ENCODE measurements around the gene RPL37A.

RPL37A gene

GRCh38 chr2:216491793-216492596, 6.6 kb upstream of the RPL37A start:
- no peak for DNase-seq

GRCh38 chr2:216492597-216493333, 5.9 kb upstream of the RPL37A start:
- no peak for DNase-seq

DNA sequence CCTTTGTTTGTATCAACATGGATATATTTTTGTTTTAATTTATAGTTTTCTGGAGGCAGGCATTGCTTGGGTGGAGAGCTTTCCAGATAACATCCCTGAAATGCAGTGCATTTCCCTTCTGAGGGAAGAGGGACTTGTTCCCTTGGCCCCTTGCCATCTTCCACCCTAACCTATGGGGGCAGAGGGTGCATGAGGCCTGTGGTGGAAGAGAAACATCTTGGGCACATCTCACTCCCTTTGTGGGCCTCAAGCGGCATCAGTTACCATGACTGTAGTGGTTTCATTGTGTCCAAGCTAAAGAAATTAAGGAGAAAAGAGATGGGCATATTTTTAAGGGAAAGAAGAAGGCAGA, 5.3 kb upstream of the RPL37A start:
- no peak for DNase-seq

DNA sequence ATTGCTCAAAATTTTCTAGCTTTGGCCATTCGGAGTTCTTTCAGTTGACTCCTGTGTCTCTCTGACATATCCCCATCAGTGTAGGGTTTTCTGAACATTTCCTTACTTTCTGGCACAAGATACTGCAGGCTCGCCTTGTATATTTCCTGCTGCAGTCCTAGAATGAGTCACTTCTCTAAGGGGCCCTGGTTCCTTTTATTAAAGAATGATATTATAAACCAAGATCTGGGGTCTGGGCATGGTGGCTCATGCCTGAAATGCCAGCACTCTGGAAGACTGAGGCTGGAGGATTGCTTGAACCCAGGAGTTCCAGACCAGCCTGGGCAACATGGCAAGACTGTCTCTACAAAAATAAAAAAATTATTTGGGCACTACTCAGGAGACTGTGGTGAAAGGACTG, 3.0 kb upstream of the RPL37A start:
- DNase-seq = no peak

DNA sequence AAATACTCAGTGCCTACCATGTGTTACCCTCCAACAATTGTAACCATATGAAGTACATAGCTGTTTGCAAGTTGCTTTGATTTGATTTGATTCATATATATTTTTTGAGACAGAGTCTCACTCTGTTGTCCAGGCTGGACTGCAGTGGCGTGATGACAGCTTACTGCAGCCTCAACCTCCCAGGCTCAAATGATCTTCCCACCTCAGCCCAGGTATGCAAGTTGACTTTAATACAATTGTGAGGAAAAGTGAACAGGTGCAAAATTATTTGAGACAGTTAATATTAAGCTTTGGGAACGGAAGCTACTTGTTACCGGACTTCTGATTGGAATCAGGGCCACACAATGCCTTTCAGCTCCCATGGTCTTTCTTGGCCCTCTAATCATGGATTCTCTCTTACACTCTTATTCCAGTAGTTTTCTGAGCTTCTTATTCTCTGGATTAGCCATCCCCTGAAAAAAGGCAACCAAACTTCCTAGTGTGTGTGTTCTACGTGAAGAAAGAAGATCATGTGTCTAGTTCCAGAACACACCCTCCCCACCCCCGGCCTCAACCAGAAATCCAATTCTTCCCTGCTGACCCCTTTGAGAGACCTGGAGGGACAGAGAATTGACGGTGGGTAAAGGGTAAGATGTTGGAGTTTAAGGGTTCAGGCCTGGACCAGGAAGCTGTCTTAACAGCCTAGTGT, 1.1 kb upstream of the RPL37A start:
- DNase-seq = no peak

DNA sequence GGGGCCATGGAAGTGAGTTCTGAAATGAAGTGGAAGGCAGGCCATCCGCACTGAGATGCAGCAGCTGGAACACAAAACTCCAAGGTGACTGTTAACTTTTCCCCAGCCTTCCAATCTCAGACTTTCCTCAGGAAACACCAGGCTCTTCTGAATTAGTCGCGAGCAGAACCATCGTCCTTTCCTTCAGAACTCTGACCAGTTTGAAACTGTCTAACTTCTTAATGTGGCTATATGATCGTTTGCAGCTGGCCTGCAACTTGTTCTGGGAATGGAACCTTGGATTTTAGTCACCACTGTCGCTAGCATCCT, 620 bp upstream of the RPL37A start:
- DNase-seq = no peak

- no peak for DNase-seq
These were observed 1.1 kb downstream of the RPL37A start for GRCh38 chr2:216499641-216500218.

- no peak for DNase-seq
These were observed 1.9 kb downstream of the RPL37A start for GRCh38 chr2:216500572-216500971.

DNA sequence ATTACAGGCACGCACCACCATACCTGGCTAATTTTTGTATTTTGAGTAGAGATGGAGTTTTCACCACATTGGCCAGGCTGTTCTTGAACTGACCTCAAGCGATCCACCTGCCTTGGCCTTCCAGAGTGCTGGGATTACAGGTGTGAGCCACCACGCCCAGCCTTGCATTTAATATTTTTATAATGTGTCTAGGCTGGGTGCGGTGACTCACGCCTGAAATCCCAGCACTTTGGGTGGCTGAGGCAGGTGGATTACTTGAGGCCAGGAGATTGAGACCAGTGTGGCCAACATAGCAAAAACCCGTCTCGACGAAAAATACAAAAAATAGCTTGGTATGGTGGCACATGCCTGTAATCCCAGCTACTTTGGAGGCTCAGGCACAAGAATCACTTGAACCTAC, 3.2 kb downstream of the RPL37A start:
- no peak for DNase-seq

DNA sequence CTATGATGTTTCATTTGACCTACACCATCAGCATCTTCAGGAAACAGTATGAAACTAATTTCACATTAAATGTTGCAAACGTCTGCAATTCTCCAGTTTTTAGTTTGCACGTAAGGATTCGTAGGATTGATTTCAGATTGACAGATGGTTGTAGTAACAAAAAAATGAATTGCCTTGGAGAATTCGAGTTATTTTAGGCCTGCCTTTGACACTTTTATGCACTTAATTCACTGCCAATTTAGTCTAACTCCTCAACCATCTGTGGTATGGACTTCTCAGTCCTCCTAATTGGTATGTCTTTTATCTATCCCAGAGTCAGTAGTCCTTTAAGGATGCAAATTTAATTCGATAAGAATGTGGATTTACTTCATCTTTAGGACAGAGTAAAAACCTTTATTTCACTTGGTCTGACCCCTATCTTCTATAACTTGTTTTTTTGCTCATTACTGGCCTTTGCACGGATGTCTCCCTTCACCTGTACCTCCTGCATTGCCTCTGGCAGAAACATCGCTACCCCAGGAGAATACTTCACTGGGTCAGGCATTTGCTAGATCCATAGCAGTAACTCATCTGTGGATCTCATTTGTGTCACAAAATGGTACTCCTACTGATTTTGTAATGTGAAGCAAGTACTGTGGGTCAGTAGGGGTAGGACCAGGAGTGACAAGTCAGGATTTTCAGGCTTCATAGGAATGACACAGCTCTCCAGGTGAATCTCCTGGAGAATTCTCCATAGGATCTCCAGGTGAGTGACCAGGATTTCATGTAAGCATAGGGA, 3.9 kb downstream of the RPL37A start:
- DNase-seq = no peak

GRCh38 chr2:216503159-216503629, 4.5 kb downstream of the RPL37A start:
- DNase-seq = no peak

- DNase-seq = no peak
These were observed 5.2 kb downstream of the RPL37A start for GRCh38 chr2:216503697-216504375.

DNA sequence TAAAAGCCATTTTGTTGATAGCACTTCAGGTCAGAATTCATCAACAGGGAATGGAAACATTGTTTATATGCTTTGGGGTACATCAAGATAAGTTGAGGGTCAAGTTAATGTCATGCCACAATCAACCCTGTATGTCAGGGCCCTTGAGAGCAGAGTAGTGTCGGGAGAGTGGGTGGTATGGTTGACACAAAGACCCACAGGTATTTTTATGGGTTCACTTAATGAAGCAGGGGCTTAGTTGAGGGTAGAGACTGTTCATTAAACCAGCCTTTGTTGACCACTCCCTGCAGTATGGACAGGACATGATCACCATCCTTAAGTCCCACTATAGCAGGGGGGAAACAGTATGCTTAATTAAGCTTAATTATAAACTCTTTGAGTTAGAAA, 5.7 kb downstream of the RPL37A start:
- no peak for DNase-seq

DNA sequence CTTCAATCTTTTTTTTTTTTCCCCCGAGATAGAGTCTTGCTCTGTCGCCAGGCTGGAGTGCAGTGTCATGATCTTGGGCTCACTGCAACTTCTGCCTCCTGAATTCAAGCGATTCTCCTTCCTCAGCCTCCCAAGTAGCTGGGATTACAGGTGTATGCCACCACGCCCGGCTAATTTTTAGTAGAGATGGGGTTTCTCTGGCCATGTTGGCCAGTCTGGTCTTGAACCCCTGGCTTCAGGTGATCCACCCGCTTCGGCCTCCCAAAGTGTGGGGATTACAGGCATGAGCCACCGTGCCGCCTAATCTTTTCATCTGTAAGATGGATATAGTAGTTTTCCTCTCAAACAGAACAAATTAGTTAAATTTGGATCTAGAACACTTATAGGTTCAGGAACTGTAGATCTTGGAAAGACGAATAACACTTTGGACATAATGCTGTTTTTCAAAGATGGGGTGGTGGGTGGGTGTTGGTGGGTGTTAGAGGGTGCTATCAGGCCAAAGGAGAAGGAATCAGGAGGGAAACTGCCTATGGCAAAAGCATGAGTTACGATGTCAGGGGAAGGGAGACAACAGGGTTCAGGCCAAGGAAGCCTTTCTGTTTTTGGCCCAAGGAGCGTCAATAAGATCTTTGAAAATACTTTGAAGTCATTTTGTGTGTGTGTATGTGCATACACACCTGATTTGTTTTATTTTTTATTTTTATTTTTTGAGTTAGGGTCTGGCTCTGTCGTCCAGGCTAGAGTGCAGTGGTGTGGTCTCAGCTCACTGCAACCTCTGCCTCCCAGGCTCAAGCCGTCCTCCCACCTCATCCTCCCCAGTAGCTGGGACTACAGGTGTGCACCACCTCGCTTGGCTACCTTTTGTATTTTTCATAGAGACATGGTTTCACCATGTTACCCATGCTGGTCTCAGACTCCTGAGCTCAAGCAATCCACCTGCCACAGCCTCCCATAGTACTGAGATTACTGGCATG, 6.8 kb downstream of the RPL37A start:
- no peak for DNase-seq

DNA sequence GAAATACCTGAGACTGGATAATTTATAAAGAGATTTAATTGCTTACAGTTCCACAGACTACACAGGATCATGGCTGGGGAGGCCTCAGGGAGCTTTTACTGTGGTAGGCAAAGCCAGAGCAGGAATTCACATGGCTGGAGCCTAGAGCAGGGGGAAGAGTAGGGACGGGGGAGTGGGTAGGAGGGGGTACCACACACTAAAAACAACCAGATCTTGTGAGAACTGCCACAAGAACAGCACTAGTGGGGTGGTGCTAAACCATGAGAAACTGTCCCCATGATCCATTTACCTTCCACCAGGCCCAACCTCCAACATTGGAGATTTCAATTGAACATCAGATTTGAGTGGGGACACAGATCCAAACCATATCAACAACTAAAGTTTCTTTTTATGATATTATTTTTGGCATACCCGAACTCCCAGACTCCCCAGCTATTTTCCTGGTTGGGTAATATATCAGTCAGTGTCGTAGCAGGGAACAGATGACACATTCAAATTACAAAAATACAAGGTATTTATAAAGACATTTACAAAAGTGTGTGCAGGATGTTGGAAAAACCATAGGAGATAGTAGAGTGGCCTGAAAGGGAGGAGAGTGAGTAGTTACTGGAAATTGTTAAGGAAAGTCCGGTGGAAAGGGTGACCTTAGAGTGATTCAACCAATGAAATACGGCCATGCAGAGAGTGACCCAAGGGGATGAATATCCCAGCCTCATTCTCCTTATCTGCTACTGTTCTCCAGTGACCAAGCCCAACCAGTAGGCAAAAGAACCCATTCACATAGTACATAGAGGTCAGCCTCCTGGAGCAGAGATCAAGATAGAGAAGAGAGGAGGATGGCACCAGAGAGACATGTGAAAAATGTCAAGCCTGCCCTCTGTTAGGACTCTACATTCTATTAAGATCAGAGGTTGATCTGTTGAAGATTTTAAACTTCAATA, 8.8 kb downstream of the RPL37A start:
- no peak for DNase-seq

DNA sequence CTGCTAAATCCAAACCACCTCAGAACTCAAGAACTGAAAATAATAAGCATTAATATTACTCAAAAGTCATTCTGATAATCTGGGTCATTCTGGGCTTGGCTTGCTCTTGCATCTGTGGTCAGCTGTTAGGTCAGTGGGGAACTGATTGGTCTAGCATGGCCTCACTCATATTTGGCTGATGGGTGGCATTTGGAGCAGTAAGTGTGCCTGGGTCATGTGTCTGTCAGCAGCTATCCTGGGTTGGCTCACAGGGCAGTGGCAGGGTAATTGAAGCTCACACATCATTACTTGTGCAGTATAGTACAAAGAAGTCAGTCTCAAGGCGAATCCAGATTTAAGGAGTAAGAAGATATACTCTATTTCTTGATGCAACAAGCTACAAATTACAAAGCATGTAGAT, 9.6 kb downstream of the RPL37A start:
- DNase-seq = no peak

DNA sequence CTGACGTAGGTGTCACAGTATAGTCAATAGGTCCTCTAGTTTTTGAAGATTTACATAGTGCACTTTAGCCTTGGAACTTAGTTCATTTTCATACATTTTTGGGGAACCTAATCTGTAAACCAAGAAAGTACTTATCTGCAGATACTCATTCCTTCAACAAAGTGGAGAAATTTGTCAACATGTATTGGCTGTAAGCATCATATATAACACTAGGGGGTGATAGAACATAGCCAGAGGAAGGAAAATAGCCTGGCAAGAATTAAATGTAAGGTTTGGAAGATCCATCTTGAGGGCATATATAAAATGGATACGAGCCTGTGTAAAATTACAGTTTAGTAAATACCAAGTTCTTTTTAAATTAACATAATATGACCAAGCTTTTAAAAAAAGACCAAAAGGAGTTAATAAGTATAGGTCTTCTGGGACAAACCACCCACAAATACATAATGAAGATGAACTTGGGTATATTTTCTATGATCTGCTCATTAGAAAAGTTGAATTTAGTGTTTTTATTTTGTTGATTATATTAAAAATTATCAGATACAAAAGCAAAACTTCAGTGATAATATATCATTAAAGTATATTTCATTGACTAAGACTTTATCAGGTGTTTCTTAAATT, 18.2 kb downstream of the RPL37A start:
- no peak for DNase-seq

DNA sequence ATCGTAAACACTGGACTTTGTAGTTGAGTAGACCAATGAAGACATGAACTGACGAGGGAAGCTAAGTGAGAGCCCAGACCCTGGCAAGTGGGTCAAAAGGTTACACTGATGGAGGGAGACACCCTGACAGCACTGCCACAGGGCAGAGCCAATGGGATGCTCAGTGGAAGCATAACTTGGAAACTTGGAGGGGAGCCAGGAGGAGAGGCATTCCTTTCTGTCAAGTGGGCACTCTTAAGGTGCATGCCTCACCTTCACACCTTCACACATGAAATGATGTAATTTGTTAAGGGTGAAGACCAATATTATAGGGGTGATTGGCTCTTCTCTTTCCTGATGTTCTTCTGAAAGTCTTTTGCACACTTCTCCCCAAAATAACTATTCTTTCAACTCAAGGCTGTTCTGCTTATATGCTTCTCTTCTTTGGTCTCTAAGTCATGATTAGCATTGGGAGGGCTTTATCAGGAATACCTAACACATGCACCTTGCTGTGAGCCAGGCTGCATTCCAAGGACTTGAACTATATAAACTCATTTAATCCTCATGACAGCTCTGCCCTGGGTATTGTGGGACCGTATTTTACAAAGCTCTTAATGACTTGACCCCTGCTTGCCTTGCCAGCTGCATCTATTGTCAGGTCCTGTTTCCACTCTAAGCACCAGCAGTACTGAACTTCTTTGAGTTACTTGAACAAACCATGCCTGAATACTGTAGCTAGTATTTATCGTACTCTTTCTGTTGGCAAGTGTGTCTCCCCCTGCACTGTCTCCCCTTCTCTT, 19.0 kb downstream of the RPL37A start:
- DNase-seq = no peak
